ENCODE data around the gene SCYGR6.

- TF ChIP-seq POLR2AphosphoS5 (IDR thresholded peaks at IDR 0.05; ENCODE audit: insufficient read depth in 1 of 2, low read depth in 1 of 2) = no peak
- TF ChIP-seq CTCF (IDR thresholded peaks at IDR 0.05) = no peak
Observed at GRCh38 chr2:227774011-227774624, 49.6 kb upstream of the SCYGR6 start.
